Measurements from ENCODE around the gene CORO7. TPM values are rescaled to one million over a fixed set of nuclear protein-coding genes. Genes with fewer than 3 reads are reported as not detected.
A peak's percentile ranks its signal among the peaks of the same experiment; 100 is the strongest.

Gene CORO7
- total RNA-seq, 4 donors from 2014 or later = 5.7 to 15.3 (median 7.2) TPM

GRCh38 chr16:4333308-4333638 is 83.1 kb downstream of the CORO7 start:
- H3K9me3 ChIP-seq = no peaks in the 10 kb centered on the region
- ATAC-seq = no peak
- in situ Hi-C loops (cut with MboI; ENCODE audit: low sequenced_read_pairs in 4 of 4) = loop anchor here (5.0 to 25.0 kb wide), 3 partner anchors 41 to 146 kb away; no protein-coding TSS in a partner anchor

GRCh38 chr16:4332623-4333307 is 83.6 kb downstream of the CORO7 start:
- in situ Hi-C loops (cut with MboI; ENCODE audit: low sequenced_read_pairs in 4 of 4) = loop anchor here (5.0 to 25.0 kb wide), 3 partner anchors 40 to 145 kb away; no protein-coding TSS in a partner anchor
- intact Hi-C loops (cut with DNase I; ENCODE audit: low total_unique reads) = loop anchor here (10.0 kb wide), 1 partner anchor 128 kb away; no protein-coding TSS in a partner anchor
- DNase-seq = no peak

More at GRCh38 chr16:4333308-4333638, 83.1 kb downstream of the CORO7 start:
- no peaks in the 10 kb centered on the region for H3K27me3 ChIP-seq
- TF ChIP-seq POLR2A (IDR thresholded peaks at IDR 0.05) (no peak), CTCF (IDR thresholded peaks at IDR 0.05 in 4 of 5, conservative IDR thresholded peaks at IDR 0.05 in 1 of 5) (no peak)
- no peaks in the 10 kb centered on the region for H3K36me3 ChIP-seq
- no peak for DNase-seq
- no peak overlapping the region for H3K27ac ChIP-seq
- no peak overlapping the region for H3K4me3 ChIP-seq
- peaks cover 17 to 20% of the 10 kb centered on the region in 2 donors for H3K4me1 ChIP-seq
- intact Hi-C loops (cut with DNase I; ENCODE audit: low total_unique reads) = loop anchor here (10.0 kb wide), 1 partner anchor 128 kb away; no protein-coding TSS in a partner anchor

DNA sequence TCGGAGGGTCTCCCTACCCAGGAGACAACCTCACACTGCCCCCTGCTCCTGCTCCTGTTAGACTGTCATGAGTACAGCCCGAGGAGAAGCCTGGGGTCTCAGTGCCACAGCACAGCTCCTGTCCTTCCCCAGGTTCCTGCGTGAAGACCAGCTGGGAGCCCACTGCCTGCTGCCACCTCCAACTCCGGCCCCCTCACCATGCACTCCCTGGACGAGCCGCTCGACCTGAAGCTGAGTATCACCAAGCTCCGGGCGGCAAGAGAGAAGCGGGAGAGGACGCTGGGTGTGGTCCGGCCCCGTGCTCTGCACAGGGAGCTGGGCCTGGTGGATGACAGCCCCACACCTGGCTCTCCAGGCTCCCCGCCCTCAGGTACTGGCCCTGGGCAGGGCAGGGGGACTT is 84.3 kb downstream of the CORO7 start:
- intact Hi-C loops (cut with DNase I; ENCODE audit: low total_unique reads) (loop anchor here (10.0 kb wide), 1 partner anchor 127 kb away; no protein-coding TSS in a partner anchor), in situ Hi-C loops (cut with MboI; ENCODE audit: low sequenced_read_pairs in 4 of 4) (loop anchor here (5.0 to 25.0 kb wide), 3 partner anchors 40 to 145 kb away; no protein-coding TSS in a partner anchor)
- Histone ChIP-seq H3K4me1 (peaks cover 20 to 26% of the 10 kb centered on the region in 2 donors), H3K36me3 (no peaks in the 10 kb centered on the region), H3K27me3 (no peaks in the 10 kb centered on the region), H3K9me3 (no peaks in the 10 kb centered on the region), H3K4me3 (no peak overlapping the region), H3K27ac (no peak overlapping the region)
- ATAC-seq = no peak
- DNase-seq = no peak
- TF ChIP-seq CTCF (IDR thresholded peaks at IDR 0.05 in 4 of 5, conservative IDR thresholded peaks at IDR 0.05 in 1 of 5) = no peak
- TF ChIP-seq POLR2A (IDR thresholded peaks at IDR 0.05) = no peak

More at GRCh38 chr16:4332623-4333307, 83.6 kb downstream of the CORO7 start:
- no peak for ATAC-seq
- Histone ChIP-seq H3K27me3 (no peaks in the 10 kb centered on the region), H3K9me3 (no peaks in the 10 kb centered on the region), H3K4me1 (peaks cover 20 to 22% of the 10 kb centered on the region in 2 donors), H3K27ac (no peak overlapping the region), H3K4me3 (no peak overlapping the region), H3K36me3 (no peaks in the 10 kb centered on the region)
- no peak for TF ChIP-seq CTCF (IDR thresholded peaks at IDR 0.05 in 4 of 5, conservative IDR thresholded peaks at IDR 0.05 in 1 of 5)
- no peak for TF ChIP-seq POLR2A (IDR thresholded peaks at IDR 0.05)

DNA sequence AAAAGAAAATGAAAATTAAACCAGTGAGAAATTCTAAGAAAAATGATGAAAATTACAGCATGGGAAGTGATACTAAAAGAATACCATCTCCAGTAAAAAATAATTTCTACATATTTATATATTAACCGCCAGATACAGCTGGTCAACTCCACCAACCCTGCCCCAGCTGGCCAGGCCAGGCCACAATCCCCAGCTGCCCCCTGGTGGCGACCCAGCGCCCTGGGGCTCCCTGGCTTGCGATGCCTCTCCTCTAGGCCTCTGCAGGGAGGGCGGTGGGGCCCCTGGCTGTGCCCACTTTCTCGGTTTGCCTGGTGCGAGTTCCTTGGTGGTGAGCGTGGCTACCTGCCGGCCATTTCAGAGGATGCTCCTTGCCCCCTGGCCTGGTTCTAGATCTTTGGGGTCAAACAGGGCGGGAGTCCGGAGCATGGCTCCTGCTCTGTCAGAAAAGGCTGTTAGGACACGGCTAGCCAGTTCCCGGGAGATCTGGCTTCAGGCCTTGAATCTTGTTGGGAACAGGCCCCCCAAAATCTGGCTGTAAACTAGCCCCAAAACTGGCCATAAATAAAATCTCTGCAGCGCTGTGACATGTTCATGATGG is 86.0 kb downstream of the CORO7 start:
- Histone ChIP-seq H3K4me1 (peaks cover 20 to 29% of the 10 kb centered on the region in 2 donors), H3K36me3 (no peaks in the 10 kb centered on the region), H3K27me3 (no peaks in the 10 kb centered on the region), H3K9me3 (no peaks in the 10 kb centered on the region), H3K4me3 (no peak overlapping the region), H3K27ac (no peak overlapping the region)
- TF ChIP-seq POLR2A (IDR thresholded peaks at IDR 0.05) = no peak
- TF ChIP-seq CTCF (IDR thresholded peaks at IDR 0.05 in 4 of 5, conservative IDR thresholded peaks at IDR 0.05 in 1 of 5) = peak; percentile 95 to 99 (median 98)
- peak; percentile 64 to 82 for ATAC-seq
- peak; percentile 59 to 72 for DNase-seq
- intact Hi-C loops (cut with DNase I; ENCODE audit: low total_unique reads) = loop anchor here (1.0 to 10.0 kb wide), 2 partner anchors 42 to 126 kb away; no protein-coding TSS in a partner anchor
- in situ Hi-C loops (cut with MboI; ENCODE audit: low sequenced_read_pairs in 4 of 4) = loop anchor here (5.0 to 25.0 kb wide), 3 partner anchors 38 to 143 kb away; no protein-coding TSS in a partner anchor
